Astrocyte (in vitro differentiated cells and primary cell): ENCODE measurements around the gene PTPRN2.

Experiments used
- CTCF ChIP-seq: IDR thresholded peaks from 2 replicates; pipeline ENCODE4 v1.5.1; 2011; ENCODE audit warnings: low read depth, mild to moderate bottlenecking, inconsistent platforms, low read length, moderate library complexity; ENCODE audit not compliant: insufficient read depth
- EZH2 ChIP-seq: IDR thresholded peaks from 2 replicates; pipeline ENCODE4 v1.6.1; 2012; ENCODE audit warnings: mild to moderate bottlenecking, low read length, inconsistent platforms; ENCODE audit not compliant: insufficient read depth

DNA sequence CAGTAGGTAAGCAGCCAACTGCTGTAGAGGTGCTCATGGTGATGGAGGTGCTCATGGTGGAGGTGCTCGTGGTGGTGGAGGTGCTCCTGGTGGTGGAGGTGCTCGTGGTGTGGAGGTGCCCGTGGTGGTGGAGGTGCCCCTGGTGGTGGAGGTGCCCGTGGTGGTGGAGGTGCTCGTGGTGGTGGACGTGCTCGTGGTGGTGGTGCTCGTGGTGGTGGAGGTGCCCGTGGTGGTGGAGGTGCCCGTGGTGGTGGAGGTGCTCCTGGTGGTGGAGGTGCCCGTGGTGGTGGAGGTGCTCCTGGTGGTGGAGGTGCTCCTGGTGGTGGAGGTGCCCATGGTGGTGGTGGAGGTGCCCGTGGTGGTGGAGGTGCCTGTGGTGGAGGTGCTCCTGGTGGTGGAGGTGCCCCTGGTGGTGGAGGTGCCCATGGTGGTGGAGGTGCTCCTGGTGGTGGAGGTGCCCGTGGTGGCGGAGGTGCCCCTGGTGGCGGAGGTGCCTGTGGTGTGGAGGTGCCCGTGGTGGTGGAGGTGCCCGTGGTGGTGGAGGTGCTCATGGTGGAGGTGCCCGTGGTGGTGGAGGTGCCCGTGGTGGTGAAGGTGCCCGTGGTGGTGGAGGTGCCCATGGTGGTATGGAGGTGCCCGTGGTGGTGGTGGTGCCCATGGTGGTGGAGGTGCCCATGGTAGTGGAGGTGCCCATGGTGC lies 517.3 kb downstream of the PTPRN2 start:
- TF ChIP-seq CTCF (no peak), EZH2 (no peak)
